Peyer's patch (tissue), 4 donors: ENCODE data around the gene MRPL4. TPM values are rescaled to one million over a fixed set of nuclear protein-coding genes. Genes with fewer than 3 reads are reported as not detected.

Experiments
- DNase-seq, 3 donors: peaks; one replicate each; pipeline ENCODE4 v3.0.0-alpha.2; 2017 to 2019
- H3K27ac ChIP-seq, 4 donors: fragments of 200-600 bp; sonication (generic); one replicate each; pipeline ENCODE4 v1.5.1; 2016 to 2019
- H3K27me3 ChIP-seq, 2 donors: fragments of 200-600 bp; sonication (generic); one replicate each; pipeline ENCODE4 v1.5.1; 2019
- H3K36me3 ChIP-seq, 3 donors: fragments of 200-600 bp; sonication (generic); one replicate each; pipeline ENCODE4 v1.5.1; 2016 to 2019
- H3K4me1 ChIP-seq, 4 donors: fragments of 200-600 bp; sonication (generic); one replicate each; pipeline ENCODE4 v1.5.1; 2016 to 2019
- H3K4me3 ChIP-seq, 4 donors: fragments of 200-600 bp; sonication (generic); 1 replicate in 3 of 4; 2 replicates in 1 of 4; pipeline ENCODE4 v1.5.1; 2016 to 2019; ENCODE audit warnings: mild to moderate bottlenecking in 1 of 4
- H3K9me3 ChIP-seq, 4 donors: fragments of 200-600 bp; sonication (generic); one replicate each; pipeline ENCODE4 v1.5.1; 2016 to 2019; ENCODE audit warnings: mild to moderate bottlenecking in 1 of 4
- CTCF ChIP-seq, 6 experiments: fragments of 450-650 bp in 4 of 6; fragments of 200-600 bp in 2 of 6; sonication (generic) in 1 of 6; IDR thresholded peaks; one replicate each; pipeline ENCODE4 v1.5.1; 2017 to 2019; ENCODE audit warnings: antibody characterized with exemption in 6 of 6, mild to moderate bottlenecking in 3 of 6, moderate library complexity in 1 of 6
- POLR2A ChIP-seq, 2 donors: fragments of 450-650 bp; IDR thresholded peaks; one replicate each; pipeline ENCODE4 v1.5.1; 2017; ENCODE audit warnings: antibody characterized with exemption in 2 of 2, mild to moderate bottlenecking in 2 of 2, moderate library complexity in 2 of 2
- total RNA-seq, 4 donors: library from RNA; depleted of rRNA; stranded (reverse); fragments of >200 nt; gene quantifications; one replicate each; pipeline ENCODE4 v1.1.0, GENCODE V29; 2016

Gene MRPL4
- total RNA-seq, 4 donors from 2014 or later = 43.8 to 49.6 (median 45.3) TPM

- H3K4me3 ChIP-seq = no peak overlapping the region
- TF ChIP-seq CTCF (IDR thresholded peaks at IDR 0.05) = no peak
- no peak for TF ChIP-seq POLR2A (IDR thresholded peaks at IDR 0.05)
- no peaks in the 10 kb centered on the region for H3K27me3 ChIP-seq
- H3K9me3 ChIP-seq = no peaks in the 10 kb centered on the region
- H3K36me3 ChIP-seq = peaks cover 0 to 5% (median 0%) of the 10 kb centered on the region in 3 donors
- DNase-seq = no peak
- H3K27ac ChIP-seq = no peak overlapping the region
- H3K4me1 ChIP-seq = peaks cover 0 to 6% (median 0%) of the 10 kb centered on the region in 4 donors
These were observed 31.3 kb upstream of the MRPL4 start for GRCh38 chr19:10220695-10221094.

GRCh38 chr19:10222201-10222890 lies 29.7 kb upstream of the MRPL4 start:
- H3K9me3 ChIP-seq = no peaks in the 10 kb centered on the region
- no peak for TF ChIP-seq CTCF (IDR thresholded peaks at IDR 0.05)
- TF ChIP-seq POLR2A (IDR thresholded peaks at IDR 0.05) = no peak
- no peaks in the 10 kb centered on the region for H3K27me3 ChIP-seq
- no peak for DNase-seq
- peaks cover 0 to 5% (median 0%) of the 10 kb centered on the region in 3 donors for H3K36me3 ChIP-seq
- H3K4me3 ChIP-seq = no peak overlapping the region
- H3K27ac ChIP-seq = no peak overlapping the region
- peaks cover 0 to 6% (median 0%) of the 10 kb centered on the region in 4 donors for H3K4me1 ChIP-seq

- no peaks in the 10 kb centered on the region for H3K9me3 ChIP-seq
- DNase-seq = no peak
- H3K27me3 ChIP-seq = no peaks in the 10 kb centered on the region
- TF ChIP-seq CTCF (IDR thresholded peaks at IDR 0.05) = no peak
- TF ChIP-seq POLR2A (IDR thresholded peaks at IDR 0.05) = no peak
- no peak overlapping the region for H3K4me3 ChIP-seq
- H3K27ac ChIP-seq = no peak overlapping the region
- peaks cover 0 to 6% (median 2%) of the 10 kb centered on the region in 4 donors for H3K4me1 ChIP-seq
- H3K36me3 ChIP-seq = peaks cover 0 to 5% (median 0%) of the 10 kb centered on the region in 3 donors
These were observed 28.4 kb upstream of the MRPL4 start for GRCh38 chr19:10223488-10224213.

GRCh38 chr19:10224337-10224736 lies 27.7 kb upstream of the MRPL4 start:
- no peak for DNase-seq
- Histone ChIP-seq H3K36me3 (peaks cover 0 to 5% (median 0%) of the 10 kb centered on the region in 3 donors), H3K27me3 (no peaks in the 10 kb centered on the region), H3K4me1 (peaks cover 0 to 10% (median 3%) of the 10 kb centered on the region in 4 donors), H3K4me3 (no peak overlapping the region), H3K9me3 (no peaks in the 10 kb centered on the region), H3K27ac (no peak overlapping the region)
- TF ChIP-seq CTCF (IDR thresholded peaks at IDR 0.05) (no peak), POLR2A (IDR thresholded peaks at IDR 0.05) (no peak)

GRCh38 chr19:10226021-10226375 lies 26.0 kb upstream of the MRPL4 start:
- H3K4me3 ChIP-seq = no peak overlapping the region
- peak overlapping the region; percentile 64 to 79 (median 66) for H3K27ac ChIP-seq
- peaks cover 0 to 5% (median 0%) of the 10 kb centered on the region in 3 donors for H3K36me3 ChIP-seq
- peaks cover 0 to 20% (median 7%) of the 10 kb centered on the region in 4 donors for H3K4me1 ChIP-seq
- no peak for TF ChIP-seq CTCF (IDR thresholded peaks at IDR 0.05)
- TF ChIP-seq POLR2A (IDR thresholded peaks at IDR 0.05) = no peak
- no peak for DNase-seq
- no peaks in the 10 kb centered on the region for H3K9me3 ChIP-seq
- H3K27me3 ChIP-seq = no peaks in the 10 kb centered on the region
